HEK293T (cell line): ENCODE measurements around the gene SCO2.

Source experiments
- BHLHE40 ChIP-seq: fragments of 450-650 bp; IDR thresholded peaks from 2 replicates; pipeline ENCODE4 v1.6.1; 2016; ENCODE audit warnings: mild to moderate bottlenecking, moderate library complexity, borderline replicate concordance
- FOXA1 ChIP-seq: fragments of 450-650 bp; IDR thresholded peaks from 2 replicates; pipeline ENCODE4 v1.6.1; 2016; ENCODE audit warnings: mild to moderate bottlenecking
- FOXK2 ChIP-seq: fragments of 450-650 bp; IDR thresholded peaks from 2 replicates; pipeline ENCODE4 v1.6.1; 2016; ENCODE audit warnings: mild to moderate bottlenecking
- FOXM1 ChIP-seq: fragments of 450-650 bp; IDR thresholded peaks from 2 replicates; pipeline ENCODE4 v1.6.1; 2017; ENCODE audit warnings: mild to moderate bottlenecking, borderline replicate concordance
- NFRKB ChIP-seq: fragments of 450-650 bp; IDR thresholded peaks from 2 replicates; pipeline ENCODE4 v1.6.1; 2016; ENCODE audit warnings: mild to moderate bottlenecking, moderate library complexity
- PKNOX1 ChIP-seq: fragments of 450-650 bp; IDR thresholded peaks from 2 replicates; pipeline ENCODE4 v1.6.1; 2016
- SP1 ChIP-seq: fragments of 450-650 bp; IDR thresholded peaks from 2 replicates; pipeline ENCODE4 v1.6.1; 2017
- ZNF384 ChIP-seq: fragments of 450-650 bp; IDR thresholded peaks from 2 replicates; pipeline ENCODE4 v1.6.1; 2016

- TF ChIP-seq NFRKB: no peak
- TF ChIP-seq FOXK2: no peak
- no peak for TF ChIP-seq FOXA1
- no peak for TF ChIP-seq PKNOX1
- no peak for TF ChIP-seq SP1
- no peak for TF ChIP-seq ZNF384
- TF ChIP-seq BHLHE40: no peak
- TF ChIP-seq FOXM1: no peak
These were observed 17.1 kb upstream of the SCO2 start for GRCh38 chr22:50542416-50542927.
